ENCODE results near the gene NBEA.

The NBEA gene

GRCh38 chr13:35702316-35702715 lies 760.2 kb downstream of the NBEA start:
- Histone ChIP-seq H3K4me1 (ENCODE audit: control insufficient read depth, insufficient read depth, low read length, poor library complexity, severe bottlenecking) (peaks cover 8% of the 10 kb centered on the region), H3K36me3 (ENCODE audit: control insufficient read depth, insufficient read depth, low read length) (no peaks in the 10 kb centered on the region), H3K9me3 (ENCODE audit: control insufficient read depth, low read length) (no peaks in the 10 kb centered on the region), H3K4me3 (ENCODE audit: extremely low read depth, insufficient read depth, low read length, poor library complexity, severe bottlenecking) (no peak overlapping the region), H3K27ac (ENCODE audit: low read depth, low read length, severe bottlenecking) (no peak overlapping the region)
- 100% methylated on average over 1 of the region's 2 CpGs; no CpG with 5 or more reads in 1 of the 2 experiments for WGBS, 2 experiments (ENCODE audit: insufficient coverage in 2 of 2)

- 100% methylated on average over 1 of the region's 3 CpGs; no CpG with 5 or more reads in 1 of the 2 experiments for WGBS, 2 experiments (ENCODE audit: insufficient coverage in 2 of 2)
- Histone ChIP-seq H3K4me1 (ENCODE audit: control insufficient read depth, insufficient read depth, low read length, poor library complexity, severe bottlenecking) (peaks cover 5% of the 10 kb centered on the region), H3K27ac (ENCODE audit: low read depth, low read length, severe bottlenecking) (no peak overlapping the region), H3K9me3 (ENCODE audit: control insufficient read depth, low read length) (no peaks in the 10 kb centered on the region), H3K4me3 (ENCODE audit: extremely low read depth, insufficient read depth, low read length, poor library complexity, severe bottlenecking) (no peak overlapping the region), H3K36me3 (ENCODE audit: control insufficient read depth, insufficient read depth, low read length) (no peaks in the 10 kb centered on the region)
Measured at GRCh38 chr13:35703061-35703460, 761.0 kb downstream of the NBEA start.

- H3K27ac ChIP-seq (ENCODE audit: low read depth, low read length, severe bottlenecking) = no peak overlapping the region
- peaks cover 5% of the 10 kb centered on the region for H3K4me1 ChIP-seq (ENCODE audit: control insufficient read depth, insufficient read depth, low read length, poor library complexity, severe bottlenecking)
- H3K9me3 ChIP-seq (ENCODE audit: control insufficient read depth, low read length) = no peaks in the 10 kb centered on the region
- H3K36me3 ChIP-seq (ENCODE audit: control insufficient read depth, insufficient read depth, low read length) = no peaks in the 10 kb centered on the region
- H3K4me3 ChIP-seq (ENCODE audit: extremely low read depth, insufficient read depth, low read length, poor library complexity, severe bottlenecking) = no peak overlapping the region
- 89 to 100% methylated on average over 1 of the region's 1 CpG for WGBS, 2 experiments (ENCODE audit: insufficient coverage in 2 of 2)
Measured at GRCh38 chr13:35704331-35704730, 762.3 kb downstream of the NBEA start.

- 88 to 92% methylated on average over 7 of the region's 7 CpGs for WGBS, 2 experiments (ENCODE audit: insufficient coverage in 2 of 2)
- Histone ChIP-seq H3K4me1 (ENCODE audit: control insufficient read depth, insufficient read depth, low read length, poor library complexity, severe bottlenecking) (no peaks in the 10 kb centered on the region), H3K36me3 (ENCODE audit: control insufficient read depth, insufficient read depth, low read length) (no peaks in the 10 kb centered on the region), H3K4me3 (ENCODE audit: extremely low read depth, insufficient read depth, low read length, poor library complexity, severe bottlenecking) (no peak overlapping the region), H3K27ac (ENCODE audit: low read depth, low read length, severe bottlenecking) (no peak overlapping the region), H3K9me3 (ENCODE audit: control insufficient read depth, low read length) (no peaks in the 10 kb centered on the region)
Measured at GRCh38 chr13:35706281-35706680, 764.2 kb downstream of the NBEA start.

GRCh38 chr13:35706721-35707120 lies 764.7 kb downstream of the NBEA start:
- Histone ChIP-seq H3K27ac (ENCODE audit: low read depth, low read length, severe bottlenecking) (no peak overlapping the region), H3K36me3 (ENCODE audit: control insufficient read depth, insufficient read depth, low read length) (no peaks in the 10 kb centered on the region), H3K9me3 (ENCODE audit: control insufficient read depth, low read length) (no peaks in the 10 kb centered on the region), H3K4me3 (ENCODE audit: extremely low read depth, insufficient read depth, low read length, poor library complexity, severe bottlenecking) (no peak overlapping the region), H3K4me1 (ENCODE audit: control insufficient read depth, insufficient read depth, low read length, poor library complexity, severe bottlenecking) (no peaks in the 10 kb centered on the region)
- 85 to 92% methylated on average over 2 to 6 of the region's 8 CpGs for WGBS, 2 experiments (ENCODE audit: insufficient coverage in 2 of 2)

GRCh38 chr13:35711909-35712308 lies 769.8 kb downstream of the NBEA start:
- 93 to 97% methylated on average over 6 to 7 of the region's 8 CpGs for WGBS, 2 experiments (ENCODE audit: insufficient coverage in 2 of 2)
- Histone ChIP-seq H3K4me1 (ENCODE audit: control insufficient read depth, insufficient read depth, low read length, poor library complexity, severe bottlenecking) (no peaks in the 10 kb centered on the region), H3K9me3 (ENCODE audit: control insufficient read depth, low read length) (no peaks in the 10 kb centered on the region), H3K27ac (ENCODE audit: low read depth, low read length, severe bottlenecking) (no peak overlapping the region), H3K36me3 (ENCODE audit: control insufficient read depth, insufficient read depth, low read length) (no peaks in the 10 kb centered on the region), H3K4me3 (ENCODE audit: extremely low read depth, insufficient read depth, low read length, poor library complexity, severe bottlenecking) (no peak overlapping the region)

GRCh38 chr13:35712907-35713761 lies 771.1 kb downstream of the NBEA start:
- Histone ChIP-seq H3K36me3 (ENCODE audit: control insufficient read depth, insufficient read depth, low read length) (no peaks in the 10 kb centered on the region), H3K4me3 (ENCODE audit: extremely low read depth, insufficient read depth, low read length, poor library complexity, severe bottlenecking) (no peak overlapping the region), H3K9me3 (ENCODE audit: control insufficient read depth, low read length) (no peaks in the 10 kb centered on the region), H3K27ac (ENCODE audit: low read depth, low read length, severe bottlenecking) (no peak overlapping the region), H3K4me1 (ENCODE audit: control insufficient read depth, insufficient read depth, low read length, poor library complexity, severe bottlenecking) (no peaks in the 10 kb centered on the region)
- 80% methylated on average over 10 to 11 of the region's 11 CpGs for WGBS, 2 experiments (ENCODE audit: insufficient coverage in 2 of 2)

- H3K36me3 ChIP-seq (ENCODE audit: control insufficient read depth, insufficient read depth, low read length) = no peaks in the 10 kb centered on the region
- no peak overlapping the region for H3K27ac ChIP-seq (ENCODE audit: low read depth, low read length, severe bottlenecking)
- H3K4me1 ChIP-seq (ENCODE audit: control insufficient read depth, insufficient read depth, low read length, poor library complexity, severe bottlenecking) = no peaks in the 10 kb centered on the region
- H3K9me3 ChIP-seq (ENCODE audit: control insufficient read depth, low read length) = no peaks in the 10 kb centered on the region
- H3K4me3 ChIP-seq (ENCODE audit: extremely low read depth, insufficient read depth, low read length, poor library complexity, severe bottlenecking) = no peak overlapping the region
- WGBS, 2 experiments (ENCODE audit: insufficient coverage in 2 of 2) = 85 to 86% methylated on average over 5 to 6 of the region's 6 CpGs
Measured at GRCh38 chr13:35714121-35714520, 772.1 kb downstream of the NBEA start.

GRCh38 chr13:35714588-35715377 lies 772.7 kb downstream of the NBEA start:
- H3K4me3 ChIP-seq (ENCODE audit: extremely low read depth, insufficient read depth, low read length, poor library complexity, severe bottlenecking) = no peak overlapping the region
- no peaks in the 10 kb centered on the region for H3K9me3 ChIP-seq (ENCODE audit: control insufficient read depth, low read length)
- H3K4me1 ChIP-seq (ENCODE audit: control insufficient read depth, insufficient read depth, low read length, poor library complexity, severe bottlenecking) = no peaks in the 10 kb centered on the region
- no peaks in the 10 kb centered on the region for H3K36me3 ChIP-seq (ENCODE audit: control insufficient read depth, insufficient read depth, low read length)
- 84 to 96% methylated on average over 5 to 9 of the region's 9 CpGs for WGBS, 2 experiments (ENCODE audit: insufficient coverage in 2 of 2)
- H3K27ac ChIP-seq (ENCODE audit: low read depth, low read length, severe bottlenecking) = no peak overlapping the region

GRCh38 chr13:35716186-35716585 lies 774.1 kb downstream of the NBEA start:
- Histone ChIP-seq H3K27ac (ENCODE audit: low read depth, low read length, severe bottlenecking) (no peak overlapping the region), H3K4me1 (ENCODE audit: control insufficient read depth, insufficient read depth, low read length, poor library complexity, severe bottlenecking) (no peaks in the 10 kb centered on the region), H3K9me3 (ENCODE audit: control insufficient read depth, low read length) (no peaks in the 10 kb centered on the region), H3K4me3 (ENCODE audit: extremely low read depth, insufficient read depth, low read length, poor library complexity, severe bottlenecking) (no peak overlapping the region), H3K36me3 (ENCODE audit: control insufficient read depth, insufficient read depth, low read length) (no peaks in the 10 kb centered on the region)
- 78 to 88% methylated on average over 1 to 2 of the region's 4 CpGs for WGBS, 2 experiments (ENCODE audit: insufficient coverage in 2 of 2)
